Measurements from ENCODE around the gene MEGF11. TPM values are rescaled to one million over a fixed set of nuclear protein-coding genes. Genes with fewer than 3 reads are reported as not detected.

The MEGF11 gene
- total RNA-seq, 1 experiment from 2014 or later, result not detected

- Histone ChIP-seq H3K4me3 (no peak overlapping the region), H3K27ac (no peak overlapping the region), H3K4me1 (replicated peaks; ENCODE audit: insufficient read depth) (no peaks in the 10 kb centered on the region), H4K20me1 (ENCODE audit: insufficient read depth) (no peaks in the 10 kb centered on the region), H3K4me2 (no peak overlapping the region), H3K9me2 (ENCODE audit: insufficient read depth) (no peaks in the 10 kb centered on the region), H3K36me3 (ENCODE audit: low read depth) (no peaks in the 10 kb centered on the region), H3K27me3 (ENCODE audit: insufficient read depth, low read depth) (no peaks in the 10 kb centered on the region), H3K79me2 (ENCODE audit: low read depth) (no peaks in the 10 kb centered on the region), H3F3A (ENCODE audit: insufficient read depth, low read depth) (no peaks in the 10 kb centered on the region), H3K9me3 (ENCODE audit: insufficient read depth, low read depth) (no peaks in the 10 kb centered on the region), H2AFZ (no peak overlapping the region)
- BruUV-seq (replicated peaks), result no TSS peak
- TF ChIP-seq EZH2 (IDR thresholded peaks at IDR 0.05; ENCODE audit: low read depth), result no peak
- no peak for TF ChIP-seq CTCF (conservative IDR thresholded peaks at IDR 0.05)
- POLR2A ChIA-PET (ENCODE audit: unreplicated experiment), result no interaction called here
- no peak for DNase-seq
- CTCF ChIA-PET, result no interaction called here
- intact Hi-C loops (cut with micrococcal nuclease; ENCODE audit: unreplicated experiment), result no loop called here
Measured at GRCh38 chr15:66017000-66017399, 236.6 kb downstream of the MEGF11 start.

DNA sequence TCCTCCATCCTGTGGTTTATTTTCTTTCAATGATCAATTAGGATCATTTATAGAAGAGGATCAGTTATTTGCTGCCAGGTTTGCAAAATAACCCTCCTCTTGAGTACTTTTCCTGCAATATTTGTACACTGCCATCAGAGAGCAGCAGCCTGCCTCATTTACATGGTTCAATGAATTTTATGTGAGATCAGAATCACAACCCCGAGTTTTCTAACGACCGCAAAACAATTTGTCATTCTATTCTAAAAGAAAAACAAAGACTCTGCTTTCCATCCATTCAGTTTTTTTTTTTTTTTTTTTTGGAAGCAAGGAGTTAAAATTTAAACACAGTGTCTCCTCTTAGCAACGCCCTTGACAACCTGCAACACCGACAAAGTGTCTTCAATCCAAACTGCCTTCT is 237.4 kb downstream of the MEGF11 start:
- intact Hi-C loops (cut with micrococcal nuclease; ENCODE audit: unreplicated experiment), result no loop called here
- BruUV-seq (replicated peaks), result no TSS peak
- Histone ChIP-seq H3K79me2 (ENCODE audit: low read depth) (no peaks in the 10 kb centered on the region), H4K20me1 (ENCODE audit: insufficient read depth) (no peaks in the 10 kb centered on the region), H3K36me3 (ENCODE audit: low read depth) (no peaks in the 10 kb centered on the region), H3K27ac (no peak overlapping the region), H3K4me2 (no peak overlapping the region), H3K9me3 (ENCODE audit: insufficient read depth, low read depth) (no peaks in the 10 kb centered on the region), H3K9me2 (ENCODE audit: insufficient read depth) (no peaks in the 10 kb centered on the region), H3K4me1 (replicated peaks; ENCODE audit: insufficient read depth) (no peaks in the 10 kb centered on the region), H3K4me3 (no peak overlapping the region), H3K27me3 (ENCODE audit: insufficient read depth, low read depth) (no peaks in the 10 kb centered on the region), H2AFZ (no peak overlapping the region), H3F3A (ENCODE audit: insufficient read depth, low read depth) (no peaks in the 10 kb centered on the region)
- CTCF ChIA-PET, result no interaction called here
- POLR2A ChIA-PET (ENCODE audit: unreplicated experiment), result no interaction called here
- DNase-seq, result no peak
- no peak for TF ChIP-seq CTCF (conservative IDR thresholded peaks at IDR 0.05)
- no peak for TF ChIP-seq EZH2 (IDR thresholded peaks at IDR 0.05; ENCODE audit: low read depth)

DNA sequence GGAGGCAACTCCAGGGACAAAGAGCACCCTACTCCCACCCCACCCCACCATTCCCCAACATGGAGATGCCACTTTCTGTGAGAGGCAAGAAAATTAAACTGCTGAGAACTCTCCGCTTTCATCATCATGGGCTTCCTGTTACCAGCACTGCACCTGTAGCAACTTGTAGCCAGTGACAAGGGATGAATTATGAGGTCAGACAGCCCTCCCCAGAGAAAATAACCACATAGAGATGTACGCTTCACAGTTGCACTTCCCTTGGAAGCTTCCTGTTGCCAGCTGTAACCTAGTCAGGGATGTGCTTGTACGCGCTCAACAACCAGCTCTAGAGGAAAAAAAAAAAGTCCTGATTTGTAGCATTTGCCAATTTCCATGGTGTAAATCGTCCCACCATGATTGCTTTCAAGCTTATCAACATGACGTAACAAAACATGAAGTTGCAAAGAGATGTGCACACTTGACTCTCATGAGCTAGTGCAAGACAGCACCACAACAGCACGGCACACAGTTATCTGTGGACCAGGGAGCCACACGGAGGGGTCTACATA is 238.8 kb downstream of the MEGF11 start:
- no peaks in the 10 kb centered on the region for H3K79me2 ChIP-seq (ENCODE audit: low read depth)
- TF ChIP-seq EZH2 (IDR thresholded peaks at IDR 0.05; ENCODE audit: low read depth), result no peak
- TF ChIP-seq CTCF (conservative IDR thresholded peaks at IDR 0.05), result no peak
- POLR2A ChIA-PET (ENCODE audit: unreplicated experiment), result no interaction called here
- intact Hi-C loops (cut with micrococcal nuclease; ENCODE audit: unreplicated experiment), result no loop called here
- no peak overlapping the region for H3K4me2 ChIP-seq
- H4K20me1 ChIP-seq (ENCODE audit: insufficient read depth), result no peaks in the 10 kb centered on the region
- no peak for DNase-seq
- H3K27me3 ChIP-seq (ENCODE audit: insufficient read depth, low read depth), result no peaks in the 10 kb centered on the region
- H2AFZ ChIP-seq, result no peak overlapping the region
- no peaks in the 10 kb centered on the region for H3K36me3 ChIP-seq (ENCODE audit: low read depth)
- no peaks in the 10 kb centered on the region for H3F3A ChIP-seq (ENCODE audit: insufficient read depth, low read depth)
- BruUV-seq (replicated peaks), result no TSS peak
- no peak overlapping the region for H3K4me3 ChIP-seq
- CTCF ChIA-PET, result no interaction called here
- H3K9me2 ChIP-seq (ENCODE audit: insufficient read depth), result no peaks in the 10 kb centered on the region
- H3K9me3 ChIP-seq (ENCODE audit: insufficient read depth, low read depth), result no peaks in the 10 kb centered on the region
- no peak overlapping the region for H3K27ac ChIP-seq
- no peaks in the 10 kb centered on the region for H3K4me1 ChIP-seq (replicated peaks; ENCODE audit: insufficient read depth)
